HG02571 (cell line): ENCODE results near the gene HOXD9.

Experiments used
- ATAC-seq: cut with Tn5 transposase; IDR thresholded peaks from one replicate; pipeline ENCODE4 v1.9.1; 2021; ENCODE audit warnings: mild to moderate bottlenecking, moderate library complexity; ENCODE audit not compliant: unreplicated experiment

The HOXD9 gene

GRCh38 chr2:176124110-176124946, 1.8 kb downstream of the HOXD9 start:
- ATAC-seq: no peak

- ATAC-seq: no peak
These were observed 2.6 kb downstream of the HOXD9 start for GRCh38 chr2:176124947-176125771.

DNA sequence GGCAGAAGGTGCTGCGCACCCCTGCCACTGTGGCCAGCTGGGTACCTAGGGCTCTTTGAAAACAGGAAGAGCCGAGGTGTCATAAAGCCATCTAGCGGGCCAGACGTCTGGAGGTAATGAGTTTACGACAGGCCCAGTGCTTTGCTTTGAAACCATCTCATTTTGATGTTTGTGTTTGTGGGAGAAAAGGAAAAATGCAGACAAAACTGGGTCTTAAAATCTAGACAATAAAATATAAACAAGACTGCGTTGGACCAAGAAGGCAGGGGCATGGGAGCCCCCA, 3.2 kb downstream of the HOXD9 start:
- no peak for ATAC-seq

DNA sequence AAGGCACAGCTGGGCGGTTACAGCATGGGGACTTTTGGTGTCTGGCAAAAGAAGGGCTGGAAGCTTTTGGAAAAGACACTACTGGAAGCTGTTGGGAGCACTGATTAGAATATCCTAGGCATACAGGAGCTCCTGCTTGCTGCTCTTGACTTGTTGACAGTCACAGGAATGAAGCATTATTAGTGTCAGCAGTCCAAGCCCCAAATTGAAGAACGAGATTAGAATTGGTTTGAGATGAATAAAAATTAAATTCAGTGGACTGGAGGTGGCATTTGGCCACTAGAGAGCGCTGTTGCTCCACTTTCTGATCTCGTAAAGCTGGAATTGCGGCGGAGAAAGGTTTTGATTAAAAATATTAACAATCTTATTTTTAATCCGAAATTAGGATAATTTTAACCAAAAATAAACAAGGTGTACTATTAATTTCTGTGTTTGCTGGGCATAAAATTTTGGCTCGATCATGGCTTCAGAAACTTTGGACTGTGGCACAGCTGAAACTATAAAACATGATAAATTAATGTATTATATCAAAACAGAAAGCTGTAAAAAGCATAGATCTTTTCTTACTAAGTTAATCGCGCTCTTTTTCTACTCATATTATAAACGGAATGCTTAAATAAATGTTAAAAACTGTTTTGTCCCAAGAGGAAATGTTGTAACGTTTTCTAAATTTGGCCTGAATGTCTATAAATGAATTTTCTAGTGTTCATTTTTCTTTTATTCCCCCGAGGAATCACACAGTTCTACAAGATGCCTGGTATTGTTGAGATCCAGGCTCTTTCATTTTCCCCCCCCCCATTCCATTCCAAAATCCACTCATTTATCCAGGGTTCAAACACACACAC, 4.6 kb downstream of the HOXD9 start:
- no peak for ATAC-seq

- no peak for ATAC-seq
These were observed 5.2 kb downstream of the HOXD9 start for GRCh38 chr2:176127774-176128072.

DNA sequence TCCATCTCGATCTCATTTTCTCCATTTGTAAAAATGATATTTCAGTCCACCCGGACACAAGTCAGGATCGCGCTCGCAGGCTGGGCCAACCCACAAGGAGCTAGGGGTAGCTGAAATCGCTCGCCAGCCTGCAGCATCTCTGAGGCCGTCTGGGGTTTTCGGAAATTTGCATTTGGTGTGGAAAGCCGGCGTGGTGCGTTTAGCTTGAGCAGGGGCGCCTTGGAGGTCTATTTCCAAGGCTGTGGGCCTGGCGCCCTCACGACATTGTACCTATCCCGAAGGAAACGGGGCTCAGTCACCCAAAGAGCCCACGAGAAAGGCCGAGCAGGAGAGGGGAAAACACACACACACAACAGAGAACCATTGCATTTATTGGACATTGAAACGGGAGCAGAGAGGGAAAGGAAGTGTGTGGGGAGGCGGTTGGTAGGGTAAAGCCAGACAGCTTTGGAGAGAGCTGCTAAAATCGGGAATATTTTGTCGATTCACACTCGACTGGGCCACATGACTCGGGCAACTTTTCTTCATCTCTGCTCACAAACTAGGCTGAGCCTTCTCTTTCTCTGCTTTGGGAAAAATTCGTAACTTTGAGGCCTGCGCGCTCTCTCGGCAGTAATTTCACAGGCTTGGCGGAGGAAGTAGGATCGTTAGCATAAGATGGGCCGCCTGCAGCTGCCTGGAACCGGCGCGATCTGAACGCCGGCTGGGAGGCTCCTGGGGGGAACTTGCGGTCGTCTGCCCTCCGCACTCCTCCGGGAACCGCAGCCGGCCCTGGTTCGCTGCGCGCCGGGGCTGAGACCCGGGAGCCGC, 5.9 kb downstream of the HOXD9 start:
- no peak for ATAC-seq

DNA sequence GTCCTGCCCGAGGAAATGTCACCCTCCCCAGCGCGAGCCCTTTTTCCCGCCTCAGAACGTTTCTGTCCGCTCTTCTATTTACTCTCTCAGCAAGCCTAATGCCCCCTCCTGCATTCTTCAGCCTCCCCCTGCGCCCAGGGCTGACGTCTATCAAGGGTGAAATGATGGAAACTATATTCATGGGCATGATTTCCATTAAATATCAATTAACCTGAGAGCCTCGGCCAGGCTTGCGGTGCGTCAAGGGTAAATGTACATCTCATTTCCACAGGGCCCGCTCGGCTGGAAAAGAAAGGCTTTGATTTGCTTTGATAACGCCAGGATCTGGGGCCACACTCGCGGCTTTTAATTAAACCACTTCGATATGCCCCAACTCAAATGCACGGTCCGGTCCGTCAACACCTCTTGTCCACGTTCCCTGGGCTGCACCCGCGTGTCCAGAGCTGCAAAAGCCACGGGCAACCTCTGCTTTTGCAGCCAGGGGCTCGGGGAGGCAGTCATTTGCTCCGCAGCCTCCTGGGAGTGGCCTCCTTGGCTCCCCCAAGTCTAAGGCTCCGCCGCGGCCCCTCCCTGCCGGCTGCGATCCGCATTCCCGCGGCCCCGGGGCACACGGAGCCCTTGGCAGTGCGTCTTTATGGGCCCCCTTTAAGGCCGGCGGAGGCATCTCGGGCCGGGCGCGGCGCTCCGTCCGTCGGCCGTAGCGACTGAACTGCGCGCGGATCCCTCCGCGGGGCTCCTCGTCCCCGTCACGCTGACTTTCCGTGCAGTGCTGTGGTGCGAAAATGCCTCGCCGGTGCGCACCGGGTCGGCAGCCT, 6.7 kb downstream of the HOXD9 start, which contains the start of gene HOXD8:
Gene HOXD8 (plus strand): TSS at position 724 of the 815 bp plus-strand sequence. CDS start 662 bp downstream, outside the sequence.
- ATAC-seq: no peak

DNA sequence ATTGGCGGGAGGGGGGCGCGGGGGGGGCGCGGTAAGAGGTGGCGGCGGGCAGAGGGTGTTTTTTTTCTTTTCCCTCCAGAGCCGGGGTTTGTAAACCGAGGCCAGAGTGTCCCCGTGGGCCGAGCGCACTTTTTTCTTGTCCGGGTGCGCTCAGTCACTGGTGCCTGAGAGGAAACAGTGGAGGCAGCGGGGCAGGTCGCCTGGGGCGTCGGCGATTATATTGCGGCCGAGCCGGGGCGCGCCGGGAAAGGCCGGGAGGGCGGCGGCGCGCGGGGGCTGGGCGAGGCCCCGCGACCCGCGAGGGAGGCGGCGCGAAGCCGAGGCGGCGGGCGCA, 7.3 kb downstream of the HOXD9 start:
- no peak for ATAC-seq

DNA sequence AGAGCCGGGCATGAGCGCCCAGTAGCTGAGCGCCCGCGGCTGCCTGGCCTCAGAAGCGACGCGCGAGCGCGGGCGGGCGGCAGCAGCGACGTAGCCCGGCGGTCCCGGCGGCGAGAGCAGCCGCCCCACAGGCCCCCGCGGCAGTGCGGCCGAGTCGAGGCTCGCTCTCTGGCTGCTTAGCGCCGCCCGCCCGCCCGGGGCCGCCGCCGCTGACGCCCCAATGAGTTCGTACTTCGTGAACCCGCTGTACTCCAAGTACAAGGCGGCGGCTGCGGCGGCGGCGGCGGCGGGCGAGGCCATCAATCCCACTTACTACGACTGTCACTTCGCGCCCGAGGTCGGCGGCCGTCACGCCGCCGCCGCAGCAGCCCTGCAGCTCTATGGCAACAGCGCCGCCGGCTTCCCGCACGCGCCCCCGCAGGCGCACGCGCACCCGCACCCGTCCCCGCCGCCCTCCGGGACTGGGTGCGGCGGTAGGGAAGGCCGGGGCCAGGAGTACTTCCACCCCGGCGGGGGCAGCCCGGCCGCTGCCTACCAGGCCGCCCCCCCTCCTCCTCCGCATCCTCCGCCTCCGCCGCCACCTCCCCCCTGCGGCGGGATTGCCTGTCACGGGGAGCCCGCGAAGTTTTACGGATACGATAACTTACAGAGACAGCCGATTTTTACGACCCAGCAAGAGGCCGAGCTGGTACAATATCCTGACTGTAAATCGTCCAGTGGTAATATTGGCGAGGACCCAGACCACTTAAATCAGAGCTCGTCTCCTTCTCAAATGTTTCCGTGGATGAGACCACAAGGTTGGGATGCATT, 7.8 kb downstream of the HOXD9 start:
- ATAC-seq: no peak

- no peak for ATAC-seq
These were observed 8.7 kb downstream of the HOXD9 start for GRCh38 chr2:176130957-176131847.

DNA sequence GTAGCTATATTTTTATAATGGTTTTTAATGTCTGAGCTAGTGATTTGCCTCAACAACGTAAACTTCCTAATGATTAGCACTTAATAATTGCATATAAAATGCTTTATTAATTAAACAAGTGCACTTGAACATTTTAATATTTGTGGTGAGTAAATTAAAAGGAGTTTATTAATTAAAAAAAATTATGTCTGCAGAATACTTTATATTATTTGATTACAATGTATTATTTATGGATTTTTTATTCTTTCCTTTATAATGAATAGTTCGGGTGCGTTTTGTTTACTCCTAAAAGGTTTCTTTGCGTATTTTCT, 9.3 kb downstream of the HOXD9 start:
- ATAC-seq: no peak

DNA sequence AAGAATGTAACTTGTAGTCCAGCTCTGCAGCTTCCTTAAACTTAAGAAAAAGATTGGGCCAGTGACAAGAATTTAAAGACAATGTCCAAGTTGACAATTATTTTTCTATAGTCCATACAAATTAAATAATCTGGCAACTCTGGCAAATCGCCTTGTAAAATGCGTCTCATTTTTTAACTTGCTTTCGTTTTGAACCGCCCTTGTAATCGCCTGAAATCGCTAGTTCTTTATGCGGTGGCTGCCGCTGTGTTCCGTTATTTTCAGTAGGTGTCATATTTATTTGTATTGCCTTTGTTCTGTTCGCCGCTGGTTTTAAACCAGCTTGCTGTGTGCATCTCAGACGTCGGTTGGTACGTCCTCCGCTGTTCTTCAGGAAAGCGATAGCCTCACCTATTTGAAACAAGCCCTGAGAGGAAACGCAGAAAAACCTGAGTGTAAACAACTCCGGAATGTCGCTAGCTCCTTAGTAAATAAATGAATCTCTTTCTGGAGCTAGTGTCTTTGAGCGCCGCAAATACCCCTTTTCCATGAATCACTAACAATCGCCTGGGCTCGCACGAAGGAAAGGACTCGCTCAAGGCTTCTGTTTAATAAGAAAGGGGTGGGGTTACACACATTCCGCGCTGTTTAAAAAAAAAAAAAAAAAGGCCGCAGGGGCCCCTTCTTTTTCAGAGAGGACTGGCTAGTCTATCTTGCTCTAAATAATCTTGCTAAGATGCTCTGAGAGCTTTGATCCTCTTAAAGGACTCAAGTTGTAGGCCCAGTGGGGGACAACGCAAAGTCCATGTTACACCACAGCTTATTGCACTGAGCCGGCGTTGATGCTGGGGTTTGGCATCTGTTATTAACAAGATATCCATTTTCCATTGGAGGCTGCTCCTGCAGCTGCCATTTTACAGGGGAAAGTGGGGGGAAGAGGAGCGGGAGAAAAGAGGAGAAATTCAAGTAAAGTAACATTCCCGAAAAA, 10.0 kb downstream of the HOXD9 start:
- ATAC-seq: no peak

DNA sequence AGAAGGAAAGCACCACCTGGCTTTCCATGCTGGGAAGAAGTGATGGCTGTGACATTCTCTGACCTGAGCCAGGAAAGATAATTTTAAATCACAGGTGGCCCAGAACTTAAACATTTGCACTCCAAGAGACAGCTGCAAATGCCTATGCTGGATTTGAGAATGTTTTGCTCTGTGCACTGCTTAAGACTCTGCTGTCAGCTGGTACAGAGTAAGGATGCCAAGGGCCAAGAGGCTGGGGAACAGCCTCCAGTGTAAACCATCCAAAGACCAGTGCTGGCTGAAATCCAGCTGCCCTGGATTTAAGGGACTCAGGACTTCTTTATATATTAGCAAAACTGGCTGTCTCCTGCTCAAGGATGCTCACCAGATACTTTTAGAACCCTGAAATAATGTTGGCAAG, 10.9 kb downstream of the HOXD9 start:
- ATAC-seq: no peak

- ATAC-seq: no peak
These were observed 11.5 kb downstream of the HOXD9 start for GRCh38 chr2:176134035-176134434.

DNA sequence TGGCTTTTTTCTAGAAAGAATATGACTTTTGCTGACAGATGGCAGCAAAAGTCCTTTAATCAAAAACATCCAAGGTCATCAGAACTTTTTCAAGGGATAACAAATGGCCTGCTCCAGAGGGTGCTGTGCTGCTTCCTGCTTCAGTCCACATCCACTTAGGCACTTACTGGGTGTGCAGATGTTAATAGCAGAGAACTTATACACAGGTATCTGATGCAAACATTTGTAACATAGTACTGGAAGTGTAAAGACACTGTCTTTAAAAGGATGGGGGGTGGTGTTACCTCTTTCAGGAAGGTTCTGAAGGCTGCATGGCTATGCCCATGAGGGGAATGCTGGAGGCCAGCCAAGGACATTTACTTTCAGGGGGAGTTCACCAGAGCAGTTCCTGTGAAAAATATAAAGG, 12.5 kb downstream of the HOXD9 start:
- no peak for ATAC-seq

GRCh38 chr2:176136374-176137251, 14.1 kb downstream of the HOXD9 start:
- ATAC-seq: no peak
